HUES6 (cell line): ENCODE results near the gene PORCN.
"Not testable (repeated sequence)": the region's sequence is repeated elsewhere in the genome, so short reads cannot be mapped to it uniquely, and the experiment has no call there.

ENCODE experiments used
- H3K27ac ChIP-seq: 2 replicates; pipeline ENCODE4 v1.7.0; 2013; ENCODE audit warnings: low read depth, mild to moderate bottlenecking, low read length, inconsistent platforms
- H3K27me3 ChIP-seq: 2 replicates; pipeline ENCODE4 v1.6.1; 2013; ENCODE audit warnings: low read length; ENCODE audit not compliant: control insufficient read depth, insufficient read depth
- H3K36me3 ChIP-seq: 2 replicates; pipeline ENCODE4 v1.6.1; 2013; ENCODE audit warnings: low read length; ENCODE audit not compliant: control insufficient read depth, insufficient read depth
- H3K4me1 ChIP-seq: 2 replicates; pipeline ENCODE4 v1.6.1; 2013; ENCODE audit warnings: low read length; ENCODE audit not compliant: control insufficient read depth, insufficient read depth
- H3K4me3 ChIP-seq: 2 replicates; pipeline ENCODE4 v1.5.1; 2013; ENCODE audit warnings: low read depth, low read length
- H3K9ac ChIP-seq: one replicate; pipeline ENCODE4 v1.6.1; 2013; ENCODE audit warnings: mild to moderate bottlenecking, low read length
- H3K9me3 ChIP-seq: 2 replicates; pipeline ENCODE4 v1.6.1; 2013; ENCODE audit warnings: low read depth, low read length; ENCODE audit not compliant: control insufficient read depth, insufficient read depth

Gene PORCN

GRCh38 chrX:48511560-48511959, 2.8 kb downstream of the PORCN start:
- H3K27ac ChIP-seq: no peak overlapping the region
- no peaks in the 10 kb centered on the region for H3K27me3 ChIP-seq
- no peaks in the 10 kb centered on the region; the same call in 1 of the 2 replicates for H3K4me1 ChIP-seq
- H3K9me3 ChIP-seq: peaks cover 18% of the 10 kb centered on the region; the same call in 1 of the 2 replicates
- no peak overlapping the region for H3K9ac ChIP-seq
- 0 out of 2 replicates have a peak, but pooled peaks cover 2% of the 10 kb centered on the region for H3K36me3 ChIP-seq
- no peak overlapping the region for H3K4me3 ChIP-seq

GRCh38 chrX:48512371-48512935, 3.7 kb downstream of the PORCN start:
- H3K9me3 ChIP-seq: peaks cover 24% of the 10 kb centered on the region; the same call in 1 of the 2 replicates
- H3K4me1 ChIP-seq: no peaks in the 10 kb centered on the region; the same call in 1 of the 2 replicates
- H3K36me3 ChIP-seq: 0 out of 2 replicates have a peak, but pooled peaks cover 4% of the 10 kb centered on the region
- H3K27me3 ChIP-seq: no peaks in the 10 kb centered on the region
- no peak overlapping the region for H3K27ac ChIP-seq
- no peak overlapping the region for H3K9ac ChIP-seq
- H3K4me3 ChIP-seq: no peak overlapping the region

GRCh38 chrX:48513670-48514069, 4.9 kb downstream of the PORCN start:
- Histone ChIP-seq H3K4me3 (no peak overlapping the region), H3K4me1 (no peaks in the 10 kb centered on the region; the same call in 1 of the 2 replicates), H3K27ac (no peak overlapping the region), H3K27me3 (no peaks in the 10 kb centered on the region), H3K36me3 (0 out of 2 replicates have a peak, but pooled peaks cover 4% of the 10 kb centered on the region), H3K9ac (no peak overlapping the region), H3K9me3 (peaks cover 24% of the 10 kb centered on the region; the same call in 1 of the 2 replicates)

- no peaks in the 10 kb centered on the region for H3K27me3 ChIP-seq
- H3K27ac ChIP-seq: no peak overlapping the region
- H3K9me3 ChIP-seq: peaks cover 24% of the 10 kb centered on the region; the same call in 1 of the 2 replicates
- H3K36me3 ChIP-seq: 0 out of 2 replicates have a peak, but pooled peaks cover 4% of the 10 kb centered on the region
- no peaks in the 10 kb centered on the region; the same call in 1 of the 2 replicates for H3K4me1 ChIP-seq
- H3K9ac ChIP-seq: no peak overlapping the region
- no peak overlapping the region for H3K4me3 ChIP-seq
These were observed 5.5 kb downstream of the PORCN start for GRCh38 chrX:48514126-48514806.

GRCh38 chrX:48514868-48515460, 6.2 kb downstream of the PORCN start:
- Histone ChIP-seq H3K4me1 (no peaks in the 10 kb centered on the region; the same call in 1 of the 2 replicates), H3K27me3 (no peaks in the 10 kb centered on the region), H3K9me3 (peaks cover 24% of the 10 kb centered on the region; the same call in 1 of the 2 replicates), H3K9ac (no peak overlapping the region), H3K4me3 (no peak overlapping the region), H3K27ac (no peak overlapping the region), H3K36me3 (0 out of 2 replicates have a peak, but pooled peaks cover 4% of the 10 kb centered on the region)

- Histone ChIP-seq H3K9ac (no peak overlapping the region), H3K27ac (no peak overlapping the region), H3K36me3 (0 out of 2 replicates have a peak, but pooled peaks cover 4% of the 10 kb centered on the region), H3K4me3 (no peak overlapping the region), H3K27me3 (no peaks in the 10 kb centered on the region), H3K4me1 (no peaks in the 10 kb centered on the region; the same call in 1 of the 2 replicates), H3K9me3 (peaks cover 24% of the 10 kb centered on the region; the same call in 1 of the 2 replicates)
These were observed 7.0 kb downstream of the PORCN start for GRCh38 chrX:48515842-48516241.

GRCh38 chrX:48516285-48516684, 7.5 kb downstream of the PORCN start:
- Histone ChIP-seq H3K4me3 (no peak overlapping the region), H3K36me3 (0 out of 2 replicates have a peak, but pooled peaks cover 4% of the 10 kb centered on the region), H3K4me1 (no peaks in the 10 kb centered on the region; the same call in 1 of the 2 replicates), H3K27ac (no peak overlapping the region), H3K9ac (no peak overlapping the region), H3K9me3 (peaks cover 24% of the 10 kb centered on the region; the same call in 1 of the 2 replicates), H3K27me3 (no peaks in the 10 kb centered on the region)

- H3K4me1 ChIP-seq: no peaks in the 10 kb centered on the region; the same call in 1 of the 2 replicates
- H3K9me3 ChIP-seq: peaks cover 23% of the 10 kb centered on the region; the same call in 1 of the 2 replicates
- H3K27ac ChIP-seq: no peak overlapping the region
- H3K27me3 ChIP-seq: no peaks in the 10 kb centered on the region
- no peak overlapping the region for H3K9ac ChIP-seq
- 0 out of 2 replicates have a peak, but pooled peaks cover 4% of the 10 kb centered on the region for H3K36me3 ChIP-seq
- H3K4me3 ChIP-seq: no peak overlapping the region
These were observed 8.2 kb downstream of the PORCN start for GRCh38 chrX:48516987-48517386.

GRCh38 chrX:48519481-48519880, 10.7 kb downstream of the PORCN start:
- not testable (repeated sequence) for H3K4me1 ChIP-seq, H3K27me3 ChIP-seq, H3K9ac ChIP-seq, H3K36me3 ChIP-seq, H3K27ac ChIP-seq, H3K4me3 ChIP-seq, H3K9me3 ChIP-seq

- Histone ChIP-seq H3K27ac (no peak overlapping the region), H3K36me3 (peaks cover 17% of the 10 kb centered on the region), H3K4me1 (no peaks in the 10 kb centered on the region), H3K9ac (no peak overlapping the region), H3K9me3 (peaks cover 7% of the 10 kb centered on the region; the same call in 1 of the 2 replicates), H3K4me3 (no peak overlapping the region), H3K27me3 (no peaks in the 10 kb centered on the region)
These were observed 11.7 kb downstream of the PORCN start for GRCh38 chrX:48520455-48520854.
